IMR-90 (cell line): Measurements from ENCODE around the gene ATP1A3. TPM values are rescaled to one million over a fixed set of nuclear protein-coding genes. Genes with fewer than 3 reads are reported as not detected.

Experiments
- ATAC-seq: fragments of 200-7000 bp; cut with Tn5 transposase; 2 replicates; pipeline ENCODE4 v1.9.1; 2020; ENCODE audit warnings: low read depth, mild to moderate bottlenecking, moderate library complexity
- BruUV-seq: library from RNA; stranded (reverse); fragments of 400-500 nt; replicated peaks from 2 replicates; lab custom pipeline; 2021; lab: Mats Ljungman, UMichigan
- CTCF ChIA-PET: fragments of 300-600 bp; formaldehyde crosslinking; extraction: SDS; loops from one replicate; lab custom pipeline; 2021; ENCODE audit warnings: antibody characterized with exemption; lab: Yijun Ruan, JAX
- POLR2A ChIA-PET: fragments of 300-600 bp; sonication (Branson Sonifier 250); formaldehyde crosslinking; loops from one replicate; lab custom pipeline; 2022; ENCODE audit warnings: antibody characterized with exemption; ENCODE audit not compliant: unreplicated experiment; lab: Charles Lee
- DNase-seq: peaks from one replicate; pipeline ENCODE4 v3.0.0; 2013
- H2AFZ ChIP-seq: replicated peaks from 2 replicates; pipeline ENCODE3; 2013; ENCODE audit warnings: low read length, mild to moderate bottlenecking; ENCODE audit not compliant: poor library complexity
- H2AK5ac ChIP-seq: 2 replicates; pipeline ENCODE4 v1.6.1; 2013; ENCODE audit warnings: low read depth, low read length, inconsistent platforms
- H2AK9ac ChIP-seq: replicated peaks from 2 replicates; pipeline ENCODE3; 2013; ENCODE audit warnings: mild to moderate bottlenecking, low read depth, low read length, moderate library complexity; ENCODE audit not compliant: poor library complexity
- H2BK120ac ChIP-seq: 2 replicates; pipeline ENCODE4 v1.6.1; 2013; ENCODE audit warnings: low read depth, low read length, inconsistent platforms
- H2BK15ac ChIP-seq: 3 replicates; pipeline ENCODE4 v1.6.1; 2013; ENCODE audit warnings: low read depth, low read length, inconsistent platforms
- H2BK20ac ChIP-seq: 2 replicates; pipeline ENCODE4 v1.6.1; 2013; ENCODE audit warnings: low read depth, mild to moderate bottlenecking, inconsistent platforms, low read length, moderate library complexity
- H2BK5ac ChIP-seq: 2 replicates; pipeline ENCODE4 v1.6.1; 2013; ENCODE audit warnings: mild to moderate bottlenecking, low read depth, low read length, inconsistent platforms; ENCODE audit not compliant: poor library complexity, severe bottlenecking
- H3K14ac ChIP-seq: replicated peaks from 2 replicates; pipeline ENCODE4 v1.6.1; 2013; ENCODE audit warnings: low read depth, low read length, inconsistent platforms
- H3K18ac ChIP-seq: 2 replicates; pipeline ENCODE4 v1.6.1; 2013; ENCODE audit warnings: low read depth, low read length, control low read depth
- H3K23ac ChIP-seq: 2 replicates; pipeline ENCODE4 v1.6.1; 2013; ENCODE audit warnings: low read depth, low read length, inconsistent platforms
- H3K27ac ChIP-seq: 2 replicates; pipeline ENCODE4 v1.5.1; 2013; ENCODE audit warnings: mild to moderate bottlenecking, control low read depth, low read length; ENCODE audit not compliant: insufficient read depth
- H3K27me3 ChIP-seq: 2 replicates; pipeline ENCODE4 v1.6.1; 2013; ENCODE audit warnings: low read length; ENCODE audit not compliant: control insufficient read depth, insufficient read depth
- H3K36me3 ChIP-seq: 2 replicates; pipeline ENCODE4 v1.6.1; 2013; ENCODE audit warnings: low read length, mixed read lengths; ENCODE audit not compliant: control insufficient read depth, insufficient read depth
- H3K4ac ChIP-seq: 2 replicates; pipeline ENCODE4 v1.6.1; 2013; ENCODE audit warnings: low read depth, low read length, inconsistent platforms
- H3K4me1 ChIP-seq: 2 replicates; pipeline ENCODE4 v1.6.1; 2013; ENCODE audit warnings: low read length, mixed read lengths; ENCODE audit not compliant: control insufficient read depth, insufficient read depth
- H3K4me2 ChIP-seq: 2 replicates; pipeline ENCODE4 v1.6.1; 2013; ENCODE audit warnings: low read depth, mild to moderate bottlenecking, control low read depth, low read length, moderate library complexity
- H3K4me3 ChIP-seq: 2 replicates; pipeline ENCODE4 v1.5.1; 2013; ENCODE audit warnings: low read depth, mild to moderate bottlenecking, control low read depth, low read length, moderate library complexity; ENCODE audit not compliant: insufficient read depth
- H3K56ac ChIP-seq: 2 replicates; pipeline ENCODE4 v1.6.1; 2013; ENCODE audit warnings: low read length, inconsistent platforms; ENCODE audit not compliant: insufficient read depth; ENCODE audit errors: extremely low read depth
- H3K79me1 ChIP-seq, 2 experiments: 2 replicates each; pipeline ENCODE4 v1.6.1; 2013; ENCODE audit warnings: low read length in 2 of 2, inconsistent platforms in 1 of 2, low read depth in 1 of 2
- H3K9ac ChIP-seq: 2 replicates; pipeline ENCODE4 v1.6.1; 2013; ENCODE audit warnings: low read depth, low read length, control low read depth
- H3K9me1 ChIP-seq: 2 replicates; pipeline ENCODE4 v1.6.1; 2013; ENCODE audit warnings: low read length, inconsistent platforms; ENCODE audit not compliant: insufficient read depth
- H3K9me3 ChIP-seq: 2 replicates; pipeline ENCODE4 v1.6.1; 2013; ENCODE audit warnings: low read length; ENCODE audit not compliant: control insufficient read depth, insufficient read depth
- H4K20me1 ChIP-seq: 2 replicates; pipeline ENCODE4 v1.6.1; 2013; ENCODE audit warnings: low read length, inconsistent platforms; ENCODE audit not compliant: insufficient read depth
- H4K5ac ChIP-seq: 2 replicates; pipeline ENCODE4 v1.6.1; 2013; ENCODE audit warnings: mild to moderate bottlenecking, low read depth, low read length, control low read depth
- H4K8ac ChIP-seq, 2 experiments: 2 replicates each; pipeline ENCODE4 v1.6.1; 2013; ENCODE audit warnings: low read depth in 2 of 2, low read length in 2 of 2, control low read depth in 1 of 2, inconsistent platforms in 1 of 2
- H4K91ac ChIP-seq: 2 replicates; pipeline ENCODE4 v1.6.1; 2013; ENCODE audit warnings: low read depth, low read length, inconsistent platforms; ENCODE audit not compliant: insufficient read depth
- BHLHE40 ChIP-seq: fragments of 150-350 bp; IDR thresholded peaks from 2 replicates; pipeline ENCODE4 v1.6.1; 2016; ENCODE audit warnings: mild to moderate bottlenecking, low read depth, low read length
- CHD1 ChIP-seq: IDR thresholded peaks from 2 replicates; pipeline ENCODE4 v1.6.1; 2012; ENCODE audit warnings: low read depth, low read length, improper control_type of control experiment
- FOS ChIP-seq: fragments of 150-350 bp; IDR thresholded peaks from 2 replicates; pipeline ENCODE4 v1.6.1; 2016; ENCODE audit warnings: low read depth, low read length
- MAFK ChIP-seq: IDR thresholded peaks from 2 replicates; pipeline ENCODE4 v1.6.1; 2012; ENCODE audit warnings: low read depth, low read length, improper control_type of control experiment
- MAZ ChIP-seq: IDR thresholded peaks from 2 replicates; pipeline ENCODE4 v1.6.1; 2012; ENCODE audit warnings: low read depth, mild to moderate bottlenecking, low read length, improper control_type of control experiment, moderate library complexity, borderline replicate concordance
- RCOR1 ChIP-seq: IDR thresholded peaks from 2 replicates; pipeline ENCODE4 v1.6.1; 2012; ENCODE audit warnings: mild to moderate bottlenecking, low read length, improper control_type of control experiment; ENCODE audit not compliant: insufficient replicate concordance
- SMC3 ChIP-seq: fragments of 150-350 bp; IDR thresholded peaks from 2 replicates; pipeline ENCODE4 v1.6.1; 2016; ENCODE audit warnings: low read depth, mild to moderate bottlenecking, antibody characterized with exemption, low read length, moderate library complexity
- WGBS, 2 experiments: methylation state at CpG; one replicate each; pipeline versions ENCODE4 v1.1.5 to v1.1.7; 2013; ENCODE audit warnings: missing lambda C conversion rate in 2 of 2; ENCODE audit not compliant: insufficient read length in 1 of 2; ENCODE audit errors: extremely low coverage in 2 of 2; 5-methylcytosine and 5-hydroxymethylcytosine counted together
- dilution Hi-C: fragments of 300-500 bp; cut with HindIII; formaldehyde crosslinking; loops from one replicate; pipeline ENCODE4 v1.14.3; 2018; ENCODE audit warnings: low sequenced_read_pairs; ENCODE audit not compliant: unreplicated experiment
- in situ Hi-C: fragments of 300-500 bp; cut with MboI; formaldehyde crosslinking; loops from 3 replicates; pipeline ENCODE4 v1.14.3; 2019; ENCODE audit warnings: low sequenced_read_pairs, inconsistent platforms, mixed read lengths
- intact Hi-C: fragments of 100-400 bp; cut with micrococcal nuclease; formaldehyde crosslinking; loops from 2 replicates; pipeline ENCODE4 v1.10.0; 2022
- polyA plus RNA-seq, 3 experiments: library from polyadenylated mRNA; depleted of rRNA; stranded (reverse); fragments of >200 nt; gene quantifications; 2 replicates each; pipeline ENCODE4 v1.2.3, GENCODE V29; 2012; ENCODE audit warnings: low replicate concordance in 1 of 3
- total RNA-seq: library from RNA; depleted of rRNA; stranded (reverse); fragments of >200 nt; gene quantifications from 2 replicates; pipeline ENCODE4 v1.2.3, GENCODE V29; 2012
- TF ChIP-seq, protein P1 (sequence below): conservative IDR thresholded peaks from 2 replicates; pipeline ENCODE4 v1.5.1; 2012; ENCODE audit warnings: mild to moderate bottlenecking, low read depth, low read length, improper control_type of control experiment

ATP1A3 gene
- total and polyA plus RNA-seq, 2 of the 4 experiments (the other 2 are of a cell fraction) = under 0.01 to 0.12 TPM

DNA sequence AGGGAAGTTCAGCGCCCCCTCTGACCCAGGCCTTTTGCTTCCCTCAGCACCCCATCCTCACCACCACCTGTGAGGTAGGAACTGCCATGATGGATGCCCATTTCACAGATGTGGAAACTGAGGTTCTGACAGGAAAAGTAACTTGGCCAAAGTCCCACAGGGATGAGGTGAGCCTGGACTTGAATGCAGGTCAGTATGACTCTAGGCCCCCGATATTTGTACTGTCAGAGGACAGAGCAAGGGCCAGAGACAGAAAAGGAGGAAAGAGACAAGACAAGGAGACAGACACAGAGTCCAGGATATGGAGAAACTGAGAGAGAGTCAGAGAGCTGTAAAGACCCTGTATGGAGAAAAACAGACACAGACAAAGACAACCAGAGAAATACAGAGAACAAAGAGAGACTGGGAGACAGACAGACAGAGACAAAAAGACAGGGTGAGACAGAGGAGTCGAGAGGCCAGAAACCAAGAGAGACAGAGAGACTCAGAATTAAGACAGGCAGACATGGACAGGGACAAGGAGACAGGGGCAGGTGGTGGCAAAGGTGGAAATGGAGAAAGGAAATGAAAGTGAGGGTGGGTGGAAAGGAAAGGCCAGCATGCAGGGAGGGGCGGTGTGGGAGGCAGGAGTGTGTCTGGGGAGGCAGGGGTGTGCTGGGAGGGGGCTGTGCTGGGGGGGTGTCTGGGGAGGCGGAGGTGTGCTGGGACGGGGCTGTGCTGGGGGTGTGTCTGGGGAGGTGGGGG, 70.8 kb downstream of the ATP1A3 start (continued):
- TF ChIP-seq CHD1 = no peak

DNA sequence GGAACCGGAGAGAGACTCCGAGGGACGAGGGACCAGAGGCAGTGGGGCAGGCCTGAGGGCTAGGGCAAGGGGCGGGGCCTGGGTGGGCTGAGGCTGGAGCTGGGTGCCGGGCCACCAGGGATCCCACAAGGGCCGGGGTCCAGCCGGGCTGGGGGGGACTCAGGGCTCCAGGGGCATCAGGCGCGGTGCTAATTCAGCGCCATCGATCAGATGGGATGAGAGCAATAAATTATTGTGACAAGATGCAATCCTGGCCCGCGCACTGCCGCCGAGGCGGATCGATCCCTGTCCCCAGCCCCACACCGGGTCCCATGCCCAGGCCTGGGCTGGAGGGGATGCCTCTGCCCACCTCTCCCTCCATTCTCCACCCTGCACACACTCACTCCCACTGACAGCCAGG, 71.4 kb downstream of the ATP1A3 start:
- H3K14ac ChIP-seq = no peak overlapping the region
- H3K79me1 ChIP-seq = no peaks in the 10 kb centered on the region
- H2AK5ac ChIP-seq = no peak overlapping the region
- in situ Hi-C loops (no loop called here), intact Hi-C loops (no loop called here), dilution Hi-C loops (no loop called here)
- peaks cover 86% of the 10 kb centered on the region for H3K27me3 ChIP-seq
- no peak for TF ChIP-seq SMC3
- TF ChIP-seq BHLHE40 = no peak
- no peak for TF ChIP-seq CHD1
- TF ChIP-seq MAFK = no peak
- no peak for TF ChIP-seq FOS
- no peak for TF ChIP-seq MAZ
- TF ChIP-seq RCOR1 = no peak
- TF ChIP-seq, protein P1, sequence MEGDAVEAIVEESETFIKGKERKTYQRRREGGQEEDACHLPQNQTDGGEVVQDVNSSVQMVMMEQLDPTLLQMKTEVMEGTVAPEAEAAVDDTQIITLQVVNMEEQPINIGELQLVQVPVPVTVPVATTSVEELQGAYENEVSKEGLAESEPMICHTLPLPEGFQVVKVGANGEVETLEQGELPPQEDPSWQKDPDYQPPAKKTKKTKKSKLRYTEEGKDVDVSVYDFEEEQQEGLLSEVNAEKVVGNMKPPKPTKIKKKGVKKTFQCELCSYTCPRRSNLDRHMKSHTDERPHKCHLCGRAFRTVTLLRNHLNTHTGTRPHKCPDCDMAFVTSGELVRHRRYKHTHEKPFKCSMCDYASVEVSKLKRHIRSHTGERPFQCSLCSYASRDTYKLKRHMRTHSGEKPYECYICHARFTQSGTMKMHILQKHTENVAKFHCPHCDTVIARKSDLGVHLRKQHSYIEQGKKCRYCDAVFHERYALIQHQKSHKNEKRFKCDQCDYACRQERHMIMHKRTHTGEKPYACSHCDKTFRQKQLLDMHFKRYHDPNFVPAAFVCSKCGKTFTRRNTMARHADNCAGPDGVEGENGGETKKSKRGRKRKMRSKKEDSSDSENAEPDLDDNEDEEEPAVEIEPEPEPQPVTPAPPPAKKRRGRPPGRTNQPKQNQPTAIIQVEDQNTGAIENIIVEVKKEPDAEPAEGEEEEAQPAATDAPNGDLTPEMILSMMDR = no peak
- H2BK120ac ChIP-seq = no peak overlapping the region
- no peak overlapping the region for H2AFZ ChIP-seq
- BruUV-seq = no TSS peak
- WGBS, 2 experiments = 8% methylated on average over 3 of the region's 18 CpGs; no CpG with 5 or more reads in 1 of the 2 experiments
- no peak for ATAC-seq
- H3K36me3 ChIP-seq = no peaks in the 10 kb centered on the region
- H3K9me3 ChIP-seq = peaks cover 3% of the 10 kb centered on the region; the same call in 1 of the 2 replicates
- H2BK5ac ChIP-seq = no peak overlapping the region
- H3K4me1 ChIP-seq = no peaks in the 10 kb centered on the region
- H3K4ac ChIP-seq = no peak overlapping the region
- no peak overlapping the region for H4K91ac ChIP-seq
- H4K8ac ChIP-seq = no peak overlapping the region
- no peak overlapping the region for H3K56ac ChIP-seq
- DNase-seq = no peak
- H3K23ac ChIP-seq = no peak overlapping the region
- H2BK20ac ChIP-seq = no peak overlapping the region
- no peak overlapping the region for H3K18ac ChIP-seq
- H3K9ac ChIP-seq = no peak overlapping the region
- H3K4me2 ChIP-seq = no peak overlapping the region
- H3K4me3 ChIP-seq = no peak overlapping the region
- no peak overlapping the region for H2AK9ac ChIP-seq
- H3K27ac ChIP-seq = no peak overlapping the region
- H4K5ac ChIP-seq = no peak overlapping the region
- ChIA-PET POLR2A (no interaction called here), CTCF (no interaction called here)
- H3K9me1 ChIP-seq = peaks cover 20% of the 10 kb centered on the region
- peaks cover 27% of the 10 kb centered on the region for H4K20me1 ChIP-seq
- no peak overlapping the region for H2BK15ac ChIP-seq
